HT-29 (cell line): ENCODE data around the gene GSE1. TPM values are rescaled to one million over a fixed set of nuclear protein-coding genes. Genes with fewer than 3 reads are reported as not detected.
"Not testable (repeated sequence)": the region's sequence is repeated elsewhere in the genome, so short reads cannot be mapped to it uniquely, and the experiment has no call there.

ENCODE experiments used
- DNase-seq: peaks from one replicate; pipeline ENCODE4 v3.0.0-alpha.2; 2015; ENCODE audit warnings: low spot score
- total RNA-seq: library from RNA; depleted of rRNA; stranded (reverse); fragments of >200 nt; shearing (Covaris generic); gene quantifications from 2 replicates; pipeline ENCODE4 v1.2.3, GENCODE V29; 2014

The GSE1 gene
- total RNA-seq, 1 experiment from 2014 or later = 81.1 TPM

DNA sequence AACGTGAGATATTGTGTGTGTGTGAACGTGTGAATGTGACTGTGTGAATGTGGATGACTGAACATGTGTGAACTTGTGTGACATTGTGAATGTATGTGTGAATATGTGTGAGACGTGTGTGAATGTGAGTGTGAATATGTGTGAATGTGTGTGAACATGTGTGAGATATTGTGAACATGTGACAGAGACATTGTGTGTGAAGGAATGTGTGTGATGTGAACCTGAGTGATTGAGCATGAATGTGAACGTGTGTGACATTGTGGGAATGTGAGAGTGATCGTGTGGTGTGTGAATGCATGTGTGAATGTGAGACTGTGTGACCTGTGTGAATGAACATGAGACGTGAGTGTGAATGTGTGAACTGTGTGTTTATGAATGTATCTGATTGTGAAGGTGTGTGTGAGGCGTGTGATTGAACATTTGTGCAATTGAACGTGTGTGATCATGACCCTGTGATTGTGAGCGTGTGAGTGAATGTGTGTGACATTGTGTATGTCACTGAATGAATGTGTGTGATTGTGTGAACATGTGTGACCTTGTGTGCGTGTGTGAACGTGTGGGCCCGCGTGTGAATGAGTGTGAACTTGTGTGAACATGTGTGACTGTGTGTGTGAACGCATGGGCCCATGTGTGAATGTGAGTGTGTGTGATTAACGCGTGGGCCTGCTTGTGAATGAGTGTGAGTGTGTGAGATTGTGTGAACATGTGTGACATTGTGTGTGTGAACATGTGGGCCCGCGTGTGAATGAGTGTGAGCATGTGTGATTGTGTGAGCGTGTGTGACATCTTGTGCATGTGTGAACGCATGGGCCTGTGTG is 23.2 kb upstream of the GSE1 start:
- DNase-seq = no peak

DNA sequence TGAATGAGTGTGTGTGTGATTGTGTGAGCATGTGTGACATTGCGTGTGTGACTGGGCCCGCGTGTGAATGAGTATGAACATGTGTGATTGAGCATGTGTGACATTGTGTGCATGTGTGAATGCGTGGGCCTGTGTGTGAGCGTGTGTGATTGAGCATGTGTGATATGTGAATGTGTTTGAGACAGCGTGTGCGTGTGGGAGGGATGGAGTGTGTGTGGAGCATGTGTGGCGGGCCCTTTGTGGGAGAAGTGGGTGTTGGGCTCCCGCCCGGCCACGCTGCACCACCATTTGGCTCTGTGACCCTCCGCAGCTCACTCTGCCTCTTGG is 22.7 kb upstream of the GSE1 start:
- DNase-seq = no peak

DNA sequence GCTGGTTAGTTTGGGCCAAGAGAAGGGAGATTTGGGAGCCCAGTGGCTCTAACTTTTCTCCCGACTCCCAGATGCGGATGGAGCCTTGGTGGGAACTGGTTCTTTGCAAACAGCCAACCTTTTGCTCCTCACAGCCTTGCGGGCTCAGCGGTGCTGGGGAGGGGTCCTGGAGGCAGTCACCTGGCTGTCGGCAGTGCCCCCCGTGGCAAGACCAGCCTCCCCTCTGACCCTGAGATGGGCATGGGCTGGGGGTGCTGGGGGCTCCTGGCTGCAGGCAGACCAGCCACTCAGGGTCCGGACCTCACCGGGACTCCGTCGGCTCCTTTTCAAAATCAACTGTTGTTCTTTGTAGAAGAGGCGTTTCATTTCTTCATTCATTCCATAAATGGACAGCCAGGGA is 21.7 kb upstream of the GSE1 start:
- DNase-seq = no peak

DNA sequence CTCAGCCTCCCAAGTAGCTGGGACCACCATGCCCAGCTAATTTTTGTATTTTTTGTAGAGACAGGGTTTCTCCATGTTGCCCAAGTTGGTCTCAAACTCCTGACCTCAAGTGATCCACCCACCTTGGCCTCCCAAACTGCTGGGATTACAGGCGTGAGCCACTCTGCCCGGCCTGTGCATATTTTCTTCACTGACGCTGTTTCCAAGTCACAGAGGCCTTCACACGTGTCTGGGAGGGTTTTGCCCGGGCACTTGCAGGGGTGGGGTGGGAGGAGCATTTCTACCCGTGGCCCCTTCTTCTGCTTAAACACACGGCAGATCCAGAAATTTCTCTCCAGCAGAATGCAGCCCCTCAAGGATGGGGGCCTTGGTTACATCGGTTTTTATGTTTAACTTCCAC is 20.8 kb upstream of the GSE1 start:
- not testable (repeated sequence) for DNase-seq

GRCh38 chr16:85592700-85593493 is 20.2 kb upstream of the GSE1 start:
- DNase-seq = no peak

DNA sequence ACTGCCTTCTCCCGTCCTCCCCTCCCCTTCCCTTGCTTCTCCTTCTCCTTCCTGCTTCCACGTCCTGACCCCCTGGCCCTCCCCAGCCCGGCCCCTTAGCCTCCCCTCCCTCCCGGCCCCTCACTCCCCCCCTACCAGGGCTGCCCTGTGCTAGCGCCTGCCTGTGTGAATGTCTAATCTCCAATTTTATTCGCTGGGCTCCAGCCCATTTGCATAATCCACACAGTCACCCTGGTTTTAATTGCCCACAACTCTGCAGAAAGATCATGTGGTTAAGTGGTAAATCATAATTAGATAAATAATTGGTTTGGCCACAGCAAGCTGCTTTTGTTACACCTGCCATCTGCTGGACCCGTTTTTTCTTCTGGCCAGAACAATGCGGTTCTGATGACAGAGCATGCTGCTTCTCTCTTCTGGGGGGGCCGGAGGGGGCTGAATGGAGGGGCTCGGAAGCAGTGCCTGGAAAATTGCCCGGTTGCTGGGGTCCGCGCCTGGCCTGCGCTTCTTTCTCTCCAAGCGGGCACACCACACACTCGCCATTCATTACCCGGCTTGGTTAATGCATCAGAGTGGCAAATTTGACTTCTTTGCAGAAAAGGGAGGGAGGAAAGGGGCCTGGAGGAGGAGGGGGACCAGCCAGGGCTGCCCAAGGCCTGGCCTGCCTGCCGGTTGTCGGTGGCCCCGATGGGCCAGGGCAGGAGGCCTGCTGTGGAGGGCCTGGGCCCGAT is 19.5 kb upstream of the GSE1 start:
- DNase-seq = no peak

- no peak for DNase-seq
Observed at GRCh38 chr16:85594273-85594977, 18.7 kb upstream of the GSE1 start.

- no peak for DNase-seq
Observed at GRCh38 chr16:85594978-85595661, 18.0 kb upstream of the GSE1 start.

DNA sequence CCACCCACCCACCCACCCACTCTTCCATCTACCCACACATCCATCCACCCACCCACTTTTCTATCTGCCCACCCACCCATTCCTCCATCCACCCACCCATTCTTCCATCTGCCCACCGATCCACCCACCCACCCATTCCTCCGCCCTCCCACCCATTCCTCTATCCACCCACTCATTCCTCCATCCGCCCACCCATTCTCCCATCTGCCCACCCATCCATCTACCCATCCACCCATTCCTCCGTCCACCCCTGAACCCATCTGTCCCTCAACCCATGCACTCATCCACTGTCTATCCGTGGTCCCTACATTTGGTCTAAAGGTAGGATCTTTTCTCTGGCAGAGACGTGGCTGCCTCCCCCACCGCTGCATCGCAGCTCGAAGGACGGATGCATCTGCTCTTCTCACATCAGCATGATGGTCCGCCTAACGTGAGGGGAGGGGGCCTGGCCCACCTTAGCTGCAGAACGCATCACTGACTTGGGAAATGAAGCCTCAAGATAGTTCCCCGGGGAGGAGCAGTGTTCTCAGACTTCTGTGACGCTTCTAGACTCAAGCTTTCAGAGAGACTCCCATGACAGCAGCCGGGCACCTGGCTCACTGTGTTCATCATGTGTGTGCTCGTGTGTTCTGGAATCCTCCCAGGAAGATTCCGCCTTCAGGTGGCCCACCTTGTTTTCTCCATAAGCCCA is 17.2 kb upstream of the GSE1 start:
- DNase-seq = no peak

- DNase-seq = no peak
Observed at GRCh38 chr16:85598141-85598540, 15.0 kb upstream of the GSE1 start.

GRCh38 chr16:85600078-85600477 is 13.0 kb upstream of the GSE1 start:
- DNase-seq = no peak

DNA sequence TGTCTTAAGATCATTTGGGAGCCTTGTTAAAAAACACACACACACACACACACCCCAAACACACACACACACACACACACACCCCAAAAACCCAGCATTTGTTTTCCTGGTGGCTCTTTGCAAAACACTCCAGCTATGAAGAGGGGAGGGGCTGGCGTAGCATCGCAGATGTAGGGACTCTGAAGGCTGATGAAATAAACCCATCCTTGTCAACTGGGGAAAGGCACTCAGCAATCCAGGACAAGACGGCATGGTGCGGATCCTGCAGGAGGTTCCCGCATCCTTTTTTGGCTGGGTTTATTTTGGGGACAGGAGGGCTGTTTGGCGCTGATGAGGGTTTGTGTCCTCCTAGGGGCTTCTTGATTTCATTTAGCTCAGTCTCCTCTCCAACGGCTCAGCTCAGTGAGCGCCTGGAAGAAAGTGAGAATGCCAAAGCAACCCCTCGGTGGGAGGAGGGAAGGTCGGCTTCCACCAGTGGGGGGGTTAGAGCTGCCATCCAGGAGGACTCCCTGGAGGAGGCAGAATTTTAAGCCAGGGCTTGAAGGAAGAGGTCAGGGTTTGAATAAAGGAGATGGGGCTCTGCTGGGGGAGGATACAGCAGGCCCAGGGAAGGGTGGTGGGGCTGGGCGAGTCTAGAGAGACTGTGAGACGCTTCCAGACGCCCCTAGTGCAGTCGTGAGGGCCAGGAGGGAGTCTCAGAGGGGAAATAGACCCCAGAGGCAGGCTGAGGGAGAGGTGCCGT is 12.4 kb upstream of the GSE1 start:
- DNase-seq = no peak

DNA sequence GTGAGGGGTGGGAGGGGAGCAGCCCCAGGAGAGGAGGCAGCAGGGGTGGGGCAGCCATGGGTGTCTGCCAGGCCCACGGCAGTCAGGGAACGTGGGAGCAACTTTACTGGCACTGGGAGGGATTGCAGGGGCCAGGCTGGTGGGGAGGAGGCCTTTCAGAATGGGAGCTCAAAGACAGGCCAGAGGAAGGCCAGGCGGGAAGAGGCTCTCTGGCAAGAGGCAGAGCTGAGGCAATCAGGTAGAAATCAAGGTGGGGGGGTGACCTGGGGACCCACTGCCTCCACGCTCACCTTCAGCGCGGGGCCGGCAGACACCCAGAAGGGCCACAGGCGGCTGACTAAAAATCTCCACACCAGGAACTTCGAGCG is 11.9 kb upstream of the GSE1 start:
- no peak for DNase-seq

- no peak for DNase-seq
Observed at GRCh38 chr16:85601730-85602401, 11.3 kb upstream of the GSE1 start.

DNA sequence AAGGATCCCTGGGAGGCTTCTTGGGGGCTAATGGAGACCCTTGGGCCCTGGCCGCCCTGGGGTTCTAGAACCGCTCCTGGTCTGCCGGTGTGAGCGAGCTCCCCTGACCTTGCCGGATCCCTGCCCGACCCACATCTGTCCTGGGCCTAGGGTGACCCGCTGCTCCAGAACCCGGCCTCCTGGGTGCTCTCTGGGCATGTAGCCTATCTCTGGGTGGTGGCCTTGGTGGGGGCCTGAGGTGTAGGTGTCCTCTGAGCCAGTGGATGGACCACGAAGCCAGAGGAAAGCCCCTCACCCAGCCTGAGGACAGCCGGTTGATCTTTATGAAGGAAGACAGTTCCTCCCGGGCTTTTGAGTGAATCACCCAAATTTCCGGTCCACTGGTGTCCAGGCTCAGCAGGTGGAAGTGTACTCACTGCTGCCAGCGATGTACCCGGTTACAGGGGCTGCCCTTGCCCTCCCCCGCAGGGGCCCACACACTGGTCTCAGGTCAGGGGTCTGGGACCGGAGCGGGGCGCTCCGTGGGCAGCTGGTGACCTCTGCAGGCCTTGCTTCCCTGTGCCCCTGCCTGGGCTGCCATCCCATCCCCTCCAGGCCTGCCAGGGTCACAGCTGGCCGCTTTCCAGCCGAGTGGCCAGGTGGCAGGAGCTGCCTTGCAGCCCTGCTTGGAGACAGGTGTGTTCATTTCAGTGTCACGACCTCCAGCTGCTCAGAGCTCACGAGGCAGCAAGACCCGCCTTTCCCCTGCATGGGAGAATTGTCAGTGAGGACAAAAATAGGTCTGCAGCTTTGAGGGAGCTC is 10.5 kb upstream of the GSE1 start:
- no peak for DNase-seq

- DNase-seq = no peak
Observed at GRCh38 chr16:85603203-85603755, 9.8 kb upstream of the GSE1 start.

DNA sequence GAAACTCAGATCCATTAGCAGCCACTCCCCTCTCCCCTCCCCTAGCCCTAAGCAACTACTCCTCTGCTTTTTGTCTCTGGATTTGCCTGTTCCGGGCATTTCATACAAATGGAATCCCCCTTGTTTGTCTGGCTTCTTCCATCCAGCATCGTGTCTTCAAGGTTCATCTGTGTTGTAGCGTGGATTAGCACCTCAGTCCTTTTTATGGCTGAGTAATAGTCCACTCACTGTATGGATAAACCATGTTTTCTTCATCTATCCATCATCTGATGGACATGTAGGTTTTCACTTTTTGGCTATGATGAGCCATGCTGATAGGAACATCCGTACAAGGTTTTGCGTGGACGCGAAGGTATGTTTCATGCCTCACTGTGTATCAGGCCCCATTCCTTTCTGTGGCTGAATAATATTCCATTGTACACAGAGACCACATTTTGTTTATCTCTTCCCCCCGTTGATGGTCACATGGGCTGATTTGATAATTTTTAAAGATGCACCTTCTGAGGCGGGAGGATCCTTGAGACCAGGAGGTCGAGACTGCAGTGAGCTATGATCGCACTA is 8.9 kb upstream of the GSE1 start:
- no peak for DNase-seq
